Erythroblast (primary cell): Measurements from ENCODE around the gene DDX41.

Experiments used
- GATA1 ChIP-seq: IDR thresholded peaks from 2 replicates; pipeline ENCODE4 v1.6.1; 2011; ENCODE audit warnings: low read depth, mild to moderate bottlenecking, control low read depth, low read length, moderate library complexity
- POLR2A ChIP-seq: IDR thresholded peaks from 2 replicates; pipeline ENCODE4 v1.6.1; 2011; ENCODE audit warnings: mild to moderate bottlenecking, low read length

- TF ChIP-seq POLR2A: no peak
- TF ChIP-seq GATA1: no peak
Measured at GRCh38 chr5:177524539-177524900, 7.8 kb upstream of the DDX41 start.
